ENCODE results near the gene EPOP. TPM values are rescaled to one million over a fixed set of nuclear protein-coding genes. Genes with fewer than 3 reads are reported as not detected.

Gene EPOP
- total and polyA plus RNA-seq, 2 experiments from 2014 or later = 0.42 to 2.4 TPM

DNA sequence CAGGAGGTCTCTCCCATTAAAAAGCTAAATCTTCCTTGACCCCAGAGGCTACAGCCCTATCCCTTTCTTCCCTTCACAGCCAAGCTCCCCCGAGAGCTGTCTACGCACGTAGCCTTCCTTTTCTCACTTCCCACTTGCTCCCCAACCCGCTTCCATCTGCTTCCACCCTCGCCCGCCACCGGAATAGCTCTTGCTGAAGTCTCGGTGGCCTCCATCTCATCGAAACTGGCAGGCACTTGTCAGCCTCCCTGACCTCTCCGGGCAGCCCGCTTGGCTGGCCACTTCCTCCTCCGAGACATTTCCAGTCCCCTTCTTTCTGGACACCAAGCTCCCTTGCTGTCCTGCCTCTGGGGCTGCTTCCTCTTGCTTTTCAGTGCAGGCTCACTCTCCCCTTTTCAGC is 10.7 kb upstream of the EPOP start (continued):
- TF ChIP-seq, protein P1, sequence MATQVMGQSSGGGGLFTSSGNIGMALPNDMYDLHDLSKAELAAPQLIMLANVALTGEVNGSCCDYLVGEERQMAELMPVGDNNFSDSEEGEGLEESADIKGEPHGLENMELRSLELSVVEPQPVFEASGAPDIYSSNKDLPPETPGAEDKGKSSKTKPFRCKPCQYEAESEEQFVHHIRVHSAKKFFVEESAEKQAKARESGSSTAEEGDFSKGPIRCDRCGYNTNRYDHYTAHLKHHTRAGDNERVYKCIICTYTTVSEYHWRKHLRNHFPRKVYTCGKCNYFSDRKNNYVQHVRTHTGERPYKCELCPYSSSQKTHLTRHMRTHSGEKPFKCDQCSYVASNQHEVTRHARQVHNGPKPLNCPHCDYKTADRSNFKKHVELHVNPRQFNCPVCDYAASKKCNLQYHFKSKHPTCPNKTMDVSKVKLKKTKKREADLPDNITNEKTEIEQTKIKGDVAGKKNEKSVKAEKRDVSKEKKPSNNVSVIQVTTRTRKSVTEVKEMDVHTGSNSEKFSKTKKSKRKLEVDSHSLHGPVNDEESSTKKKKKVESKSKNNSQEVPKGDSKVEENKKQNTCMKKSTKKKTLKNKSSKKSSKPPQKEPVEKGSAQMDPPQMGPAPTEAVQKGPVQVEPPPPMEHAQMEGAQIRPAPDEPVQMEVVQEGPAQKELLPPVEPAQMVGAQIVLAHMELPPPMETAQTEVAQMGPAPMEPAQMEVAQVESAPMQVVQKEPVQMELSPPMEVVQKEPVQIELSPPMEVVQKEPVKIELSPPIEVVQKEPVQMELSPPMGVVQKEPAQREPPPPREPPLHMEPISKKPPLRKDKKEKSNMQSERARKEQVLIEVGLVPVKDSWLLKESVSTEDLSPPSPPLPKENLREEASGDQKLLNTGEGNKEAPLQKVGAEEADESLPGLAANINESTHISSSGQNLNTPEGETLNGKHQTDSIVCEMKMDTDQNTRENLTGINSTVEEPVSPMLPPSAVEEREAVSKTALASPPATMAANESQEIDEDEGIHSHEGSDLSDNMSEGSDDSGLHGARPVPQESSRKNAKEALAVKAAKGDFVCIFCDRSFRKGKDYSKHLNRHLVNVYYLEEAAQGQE (IDR thresholded peaks at IDR 0.05; ENCODE audit: unreplicated experiment) = no peak
- TF ChIP-seq ZNF331 (CRISPR knock-in tag; IDR thresholded peaks at IDR 0.05; ENCODE audit: low read depth) = no peak

DNA sequence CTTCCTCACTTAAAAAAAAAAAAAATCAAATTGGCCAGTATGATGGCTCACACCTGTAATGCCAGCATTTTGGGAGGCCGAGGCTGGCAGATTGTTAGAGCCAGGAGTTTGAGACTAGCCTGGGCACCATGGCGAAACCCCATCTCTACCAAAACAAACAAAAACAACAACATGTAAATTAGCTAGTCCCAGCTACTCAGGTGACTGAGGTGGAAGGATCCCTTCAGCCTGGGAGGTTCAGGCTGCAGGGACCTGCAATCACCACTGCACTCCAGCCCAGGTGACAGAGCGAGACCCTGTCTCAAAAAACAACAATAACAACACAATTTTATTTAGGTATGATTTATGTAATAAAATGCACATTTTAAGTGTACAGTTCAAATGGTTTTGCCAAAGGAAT is 6.3 kb upstream of the EPOP start:
- Histone ChIP-seq H3K4me3 (no peak overlapping the region), H3K79me2 (replicated peaks; ENCODE audit: insufficient read depth) (no peaks in the 10 kb centered on the region), H3F3A (replicated peaks; ENCODE audit: low read depth) (no peaks in the 10 kb centered on the region), H3K4me1 (ENCODE audit: insufficient read depth) (no peaks in the 10 kb centered on the region), H3K4me2 (no peak overlapping the region), H3K27ac (ENCODE audit: low read depth) (no peak overlapping the region), H3K27me3 (ENCODE audit: insufficient read depth) (peaks cover 22% of the 10 kb centered on the region), H3K36me3 (ENCODE audit: insufficient read depth) (no peaks in the 10 kb centered on the region), H3K9me2 (ENCODE audit: insufficient read depth) (no peaks in the 10 kb centered on the region), H2AFZ (no peak overlapping the region), H4K20me1 (replicated peaks; ENCODE audit: insufficient read depth) (no peaks in the 10 kb centered on the region; the same call in 1 of the 2 replicates)
- Mint-ChIP-seq H3K27me3 (ENCODE audit: insufficient read depth, low read depth, poor library complexity) (peaks cover 37% of the 10 kb centered on the region), H3K4me1 (peaks cover 7% of the 10 kb centered on the region), H3K4me3 (no peak overlapping the region), H3K36me3 (ENCODE audit: low read depth) (no peaks in the 10 kb centered on the region), H3K27ac (no peak overlapping the region), H3K9me3 (no peaks in the 10 kb centered on the region)
- DNase-seq (ENCODE audit: low spot score) (peak; percentile 42), ATAC-seq (peak; percentile 41)
- no peak for TF ChIP-seq EZH2phosphoT487 (IDR thresholded peaks at IDR 0.05; ENCODE audit: unreplicated experiment)
- TF ChIP-seq NANOG (IDR thresholded peaks at IDR 0.05; ENCODE audit: borderline replicate concordance) = no peak
- TF ChIP-seq, protein P1 (IDR thresholded peaks at IDR 0.05; ENCODE audit: unreplicated experiment) = no peak
- TF ChIP-seq, protein P2, sequence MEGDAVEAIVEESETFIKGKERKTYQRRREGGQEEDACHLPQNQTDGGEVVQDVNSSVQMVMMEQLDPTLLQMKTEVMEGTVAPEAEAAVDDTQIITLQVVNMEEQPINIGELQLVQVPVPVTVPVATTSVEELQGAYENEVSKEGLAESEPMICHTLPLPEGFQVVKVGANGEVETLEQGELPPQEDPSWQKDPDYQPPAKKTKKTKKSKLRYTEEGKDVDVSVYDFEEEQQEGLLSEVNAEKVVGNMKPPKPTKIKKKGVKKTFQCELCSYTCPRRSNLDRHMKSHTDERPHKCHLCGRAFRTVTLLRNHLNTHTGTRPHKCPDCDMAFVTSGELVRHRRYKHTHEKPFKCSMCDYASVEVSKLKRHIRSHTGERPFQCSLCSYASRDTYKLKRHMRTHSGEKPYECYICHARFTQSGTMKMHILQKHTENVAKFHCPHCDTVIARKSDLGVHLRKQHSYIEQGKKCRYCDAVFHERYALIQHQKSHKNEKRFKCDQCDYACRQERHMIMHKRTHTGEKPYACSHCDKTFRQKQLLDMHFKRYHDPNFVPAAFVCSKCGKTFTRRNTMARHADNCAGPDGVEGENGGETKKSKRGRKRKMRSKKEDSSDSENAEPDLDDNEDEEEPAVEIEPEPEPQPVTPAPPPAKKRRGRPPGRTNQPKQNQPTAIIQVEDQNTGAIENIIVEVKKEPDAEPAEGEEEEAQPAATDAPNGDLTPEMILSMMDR (conservative IDR thresholded peaks at IDR 0.05; ENCODE audit: low read depth in 2 of 2) = no peak
- TF ChIP-seq, protein P3, sequence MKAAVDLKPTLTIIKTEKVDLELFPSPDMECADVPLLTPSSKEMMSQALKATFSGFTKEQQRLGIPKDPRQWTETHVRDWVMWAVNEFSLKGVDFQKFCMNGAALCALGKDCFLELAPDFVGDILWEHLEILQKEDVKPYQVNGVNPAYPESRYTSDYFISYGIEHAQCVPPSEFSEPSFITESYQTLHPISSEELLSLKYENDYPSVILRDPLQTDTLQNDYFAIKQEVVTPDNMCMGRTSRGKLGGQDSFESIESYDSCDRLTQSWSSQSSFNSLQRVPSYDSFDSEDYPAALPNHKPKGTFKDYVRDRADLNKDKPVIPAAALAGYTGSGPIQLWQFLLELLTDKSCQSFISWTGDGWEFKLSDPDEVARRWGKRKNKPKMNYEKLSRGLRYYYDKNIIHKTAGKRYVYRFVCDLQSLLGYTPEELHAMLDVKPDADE (IDR thresholded peaks at IDR 0.05) = no peak
- no peak for TF ChIP-seq STAT1 (IDR thresholded peaks at IDR 0.05; ENCODE audit: unreplicated experiment)
- TF ChIP-seq JUNB (IDR thresholded peaks at IDR 0.05; ENCODE audit: unreplicated experiment) = no peak
- TF ChIP-seq CREB1 (CRISPR knock-in tag; IDR thresholded peaks at IDR 0.05; ENCODE audit: low read depth) = no peak
- TF ChIP-seq ZNF114 (CRISPR knock-in tag; IDR thresholded peaks at IDR 0.05) = no peak
- no peak for TF ChIP-seq POLR2AphosphoS5 (IDR thresholded peaks at IDR 0.05; ENCODE audit: low read depth)
- TF ChIP-seq ZNF331 (CRISPR knock-in tag; IDR thresholded peaks at IDR 0.05; ENCODE audit: low read depth) = no peak

Measured in GM23338 (cell line).